Measurements from ENCODE around the gene TRA2A.

DNA sequence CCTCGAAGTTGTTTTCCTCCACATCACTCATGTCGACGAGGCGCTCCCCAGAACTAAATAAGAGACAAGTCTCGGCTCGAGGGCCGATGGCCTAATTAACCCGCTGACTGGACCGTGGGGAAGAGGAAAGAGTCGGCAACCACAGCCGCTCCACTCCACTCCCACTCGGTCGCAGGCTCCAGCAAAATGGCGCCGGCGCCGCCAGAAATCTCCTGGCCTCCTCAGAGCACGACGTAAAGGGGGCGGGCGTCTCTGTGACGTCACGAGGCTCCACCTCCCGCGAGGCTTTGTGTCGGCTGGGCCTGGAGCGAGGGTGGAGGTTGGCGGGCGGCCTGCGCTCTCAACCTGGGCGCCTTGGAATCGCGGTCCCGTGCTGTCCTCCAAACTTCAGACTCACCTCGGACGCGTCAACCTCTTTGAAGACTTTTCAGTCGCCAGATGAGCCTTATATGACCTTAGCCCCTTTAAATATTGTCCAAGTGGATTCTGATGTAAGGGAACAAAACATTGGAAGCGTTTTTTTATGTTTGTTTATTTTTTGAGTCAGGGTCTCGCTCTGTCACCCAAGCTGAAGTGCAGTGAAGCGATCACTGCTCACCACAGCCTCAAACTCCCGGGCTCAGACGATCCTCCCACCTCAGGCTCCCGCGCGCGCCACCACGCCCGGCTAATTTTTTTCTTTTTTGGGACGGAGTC is at the start of gene TRA2A:
- TF ChIP-seq POLR2A (IDR thresholded peaks at IDR 0.05): peak; percentile 80 to 93
- TF ChIP-seq, protein P1, sequence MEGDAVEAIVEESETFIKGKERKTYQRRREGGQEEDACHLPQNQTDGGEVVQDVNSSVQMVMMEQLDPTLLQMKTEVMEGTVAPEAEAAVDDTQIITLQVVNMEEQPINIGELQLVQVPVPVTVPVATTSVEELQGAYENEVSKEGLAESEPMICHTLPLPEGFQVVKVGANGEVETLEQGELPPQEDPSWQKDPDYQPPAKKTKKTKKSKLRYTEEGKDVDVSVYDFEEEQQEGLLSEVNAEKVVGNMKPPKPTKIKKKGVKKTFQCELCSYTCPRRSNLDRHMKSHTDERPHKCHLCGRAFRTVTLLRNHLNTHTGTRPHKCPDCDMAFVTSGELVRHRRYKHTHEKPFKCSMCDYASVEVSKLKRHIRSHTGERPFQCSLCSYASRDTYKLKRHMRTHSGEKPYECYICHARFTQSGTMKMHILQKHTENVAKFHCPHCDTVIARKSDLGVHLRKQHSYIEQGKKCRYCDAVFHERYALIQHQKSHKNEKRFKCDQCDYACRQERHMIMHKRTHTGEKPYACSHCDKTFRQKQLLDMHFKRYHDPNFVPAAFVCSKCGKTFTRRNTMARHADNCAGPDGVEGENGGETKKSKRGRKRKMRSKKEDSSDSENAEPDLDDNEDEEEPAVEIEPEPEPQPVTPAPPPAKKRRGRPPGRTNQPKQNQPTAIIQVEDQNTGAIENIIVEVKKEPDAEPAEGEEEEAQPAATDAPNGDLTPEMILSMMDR (IDR thresholded peaks at IDR 0.05): no peak

Data from heart left ventricle (tissue), 13 donors.